Activated CD8-positive, alpha-beta memory T cell treated with anti-CD3 and anti-CD28 coated beads, Interleukin-2, amount 50 U/mL, for 24 hours (primary cell): ENCODE data around the gene FOXK2.

Experiments used
- DNase-seq: peaks from one replicate; pipeline ENCODE4 v3.0.0-alpha.2; 2020; ENCODE audit errors: extremely low read depth

Gene FOXK2

DNA sequence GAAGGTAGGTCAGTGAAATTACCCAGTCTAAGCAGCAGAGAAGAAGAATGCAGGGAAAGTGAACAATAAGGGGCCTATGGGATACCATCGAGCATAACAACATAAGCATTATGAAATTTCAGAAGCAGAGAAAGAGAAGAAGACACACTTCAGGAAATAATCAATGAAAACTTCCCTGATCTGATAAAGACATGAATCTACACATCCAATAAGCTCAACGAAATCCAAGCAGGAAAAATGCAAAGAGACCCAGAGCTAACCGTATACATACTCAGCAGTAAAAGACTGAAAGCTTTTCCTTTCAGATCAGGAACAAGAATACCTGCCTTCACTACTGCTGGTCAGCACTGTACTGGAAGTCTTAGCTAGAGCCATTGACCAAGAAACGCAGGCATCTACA lies 90.1 kb downstream of the FOXK2 start:
- no peak for DNase-seq

GRCh38 chr17:82611140-82612058 lies 91.9 kb downstream of the FOXK2 start:
- no peak for DNase-seq

- no peak for DNase-seq
These were observed 94.0 kb downstream of the FOXK2 start for GRCh38 chr17:82613283-82614094.

DNA sequence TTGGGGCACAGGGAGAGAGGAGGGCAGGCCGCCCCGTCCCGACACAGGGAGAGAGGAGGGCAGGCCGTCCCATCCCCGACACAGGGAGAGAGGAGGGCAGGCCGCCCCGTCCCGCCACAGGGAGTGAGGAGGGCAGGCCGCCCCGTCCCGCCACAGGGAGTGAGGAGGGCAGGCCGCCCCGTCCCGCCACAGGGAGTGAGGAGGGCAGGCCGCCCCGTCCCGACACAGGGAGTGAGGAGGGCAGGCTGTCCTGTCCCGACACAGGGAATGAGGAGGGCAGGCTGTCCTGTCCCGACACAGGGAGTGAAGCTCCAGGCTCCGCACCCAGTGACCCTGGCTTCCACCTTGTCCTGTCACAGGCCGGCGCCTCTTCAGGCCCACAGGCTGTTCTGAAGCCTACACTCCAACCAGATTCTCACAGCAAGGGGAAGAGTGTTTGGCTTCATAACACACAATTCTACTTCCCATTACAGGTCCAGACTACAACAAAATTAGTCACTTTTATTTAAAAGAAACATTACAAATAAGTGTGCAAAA lies 94.6 kb downstream of the FOXK2 start:
- DNase-seq, result no peak

- no peak for DNase-seq
These were observed 95.8 kb downstream of the FOXK2 start for GRCh38 chr17:82615084-82616020.

DNA sequence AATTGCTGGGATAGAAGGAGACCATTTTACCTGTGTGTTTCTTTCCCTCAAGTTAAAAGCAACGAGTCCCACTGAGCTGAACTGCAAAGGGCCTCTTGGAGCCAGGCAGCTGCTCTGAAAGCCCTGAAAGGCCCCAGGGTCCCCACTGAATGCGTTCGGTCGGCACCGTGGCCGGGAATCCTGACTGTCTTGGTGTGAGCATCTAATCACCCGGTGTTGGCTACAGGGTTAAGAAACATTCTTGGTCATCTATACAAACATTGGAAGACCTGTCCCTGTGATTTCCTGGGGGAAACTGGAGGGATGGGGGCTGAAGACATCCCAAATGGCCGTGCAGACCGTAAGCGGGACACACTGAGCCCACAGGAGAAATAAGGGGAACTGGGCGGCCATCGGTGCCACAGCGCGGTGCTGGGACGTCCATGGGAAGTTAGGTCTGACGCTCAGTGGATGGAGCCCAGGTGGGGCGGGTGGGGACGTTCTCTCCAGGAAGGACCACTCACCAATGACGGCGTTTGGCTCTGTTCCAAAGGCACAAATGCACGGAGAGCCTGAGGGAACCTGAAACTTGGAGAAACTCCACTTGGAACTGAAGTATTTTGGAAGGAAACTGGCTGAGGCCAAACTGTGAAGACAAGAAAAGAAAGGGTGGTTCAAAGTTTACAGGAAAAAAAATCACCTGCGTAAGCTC lies 96.6 kb downstream of the FOXK2 start:
- DNase-seq, result no peak

DNA sequence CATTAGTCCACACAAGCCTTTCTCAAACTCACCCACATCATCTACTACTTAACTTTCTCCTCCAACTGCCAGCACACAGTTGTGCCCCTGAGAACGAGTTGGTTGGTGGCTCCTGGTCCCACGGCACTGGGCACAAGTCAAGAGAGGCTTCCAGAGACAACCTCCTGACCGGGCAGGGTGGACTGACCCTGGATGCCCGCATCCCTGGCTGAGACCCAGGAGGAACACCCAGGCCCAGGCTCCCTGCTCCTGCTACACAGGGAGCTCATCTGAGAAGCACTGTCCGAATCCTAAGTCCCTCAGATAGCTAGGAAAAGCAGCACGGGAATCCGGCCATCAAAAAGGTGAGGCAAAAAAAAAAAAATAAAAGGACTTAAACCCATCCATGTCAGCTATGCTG lies 99.7 kb downstream of the FOXK2 start:
- no peak for DNase-seq

GRCh38 chr17:82619641-82620040 lies 100.1 kb downstream of the FOXK2 start:
- no peak for DNase-seq

DNA sequence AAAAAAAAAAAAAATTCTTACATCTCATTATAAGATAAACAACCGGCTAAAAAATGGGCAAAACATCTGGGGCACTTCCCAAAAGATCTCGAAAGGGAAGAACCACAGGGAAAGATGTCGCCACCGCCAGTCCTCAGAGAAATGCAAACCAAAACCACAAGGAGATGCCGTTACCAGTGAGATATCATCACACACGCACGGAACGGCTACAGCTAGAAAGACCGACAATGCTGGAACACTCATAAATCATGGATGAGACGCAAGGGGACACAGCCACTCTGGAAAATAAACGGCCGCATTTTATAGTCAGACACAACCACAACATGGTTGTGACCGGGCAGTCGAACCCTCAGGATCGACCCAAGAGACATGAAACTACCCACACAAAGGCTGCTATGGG lies 104.2 kb downstream of the FOXK2 start:
- no peak for DNase-seq

DNA sequence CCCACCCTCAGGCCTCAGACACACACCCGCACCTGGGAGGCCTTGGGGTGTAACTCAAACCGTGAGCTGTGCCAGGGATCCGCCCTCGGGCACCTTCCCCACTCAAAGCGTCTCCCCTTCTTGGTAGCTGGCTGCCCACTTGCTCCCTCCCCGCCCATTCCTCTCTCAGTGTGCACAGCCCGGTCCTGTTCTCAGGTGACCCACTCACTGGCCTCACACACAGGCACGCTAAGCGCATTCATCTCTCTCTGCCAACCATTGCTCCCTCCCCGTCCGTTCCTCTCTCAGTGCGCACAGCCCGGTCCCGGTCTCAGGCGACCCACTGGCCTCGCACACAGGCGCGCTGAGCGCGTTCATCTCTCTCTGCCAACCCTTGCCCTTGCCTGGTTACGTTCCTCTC lies 107.9 kb downstream of the FOXK2 start:
- DNase-seq, result no peak

GRCh38 chr17:82629748-82630147 lies 110.2 kb downstream of the FOXK2 start:
- DNase-seq, result no peak

DNA sequence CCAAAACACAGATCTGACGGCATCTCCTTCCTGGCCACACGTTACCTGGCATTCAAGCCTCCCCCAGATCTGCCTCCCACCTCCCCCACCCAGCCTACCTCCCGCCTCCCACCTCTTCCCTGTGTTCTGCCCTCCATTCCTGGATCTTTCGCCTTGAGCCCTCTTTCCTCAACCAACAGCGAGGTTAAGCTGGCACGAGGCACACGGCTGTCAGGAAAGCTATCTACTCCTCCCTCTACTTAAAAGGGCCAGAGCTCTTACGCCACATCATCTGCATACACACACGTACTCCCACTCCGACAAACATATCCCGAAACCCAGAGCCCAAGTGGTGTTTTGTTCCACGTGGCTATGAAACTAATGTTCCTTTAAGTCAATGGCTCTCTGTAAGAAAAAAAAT lies 110.7 kb downstream of the FOXK2 start:
- DNase-seq, result no peak

DNA sequence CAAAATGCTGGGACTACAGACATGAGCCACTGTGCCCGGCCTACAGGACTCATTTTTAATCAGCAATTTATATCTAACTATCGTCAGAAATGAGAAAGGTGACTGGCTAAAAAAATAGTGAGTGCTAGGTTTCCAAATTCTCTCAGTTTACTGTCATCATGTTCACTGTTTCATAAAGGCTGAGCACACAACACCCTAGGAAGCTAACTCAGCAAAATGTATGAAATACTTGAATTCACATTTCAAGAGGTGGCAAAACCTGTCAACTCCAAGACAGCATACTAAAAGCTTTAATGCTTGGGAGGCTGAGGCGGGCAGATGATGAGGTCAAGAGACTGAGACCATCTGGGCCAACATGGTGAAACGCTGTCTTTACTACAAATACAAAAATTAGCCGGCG lies 112.0 kb downstream of the FOXK2 start:
- DNase-seq, result no peak

DNA sequence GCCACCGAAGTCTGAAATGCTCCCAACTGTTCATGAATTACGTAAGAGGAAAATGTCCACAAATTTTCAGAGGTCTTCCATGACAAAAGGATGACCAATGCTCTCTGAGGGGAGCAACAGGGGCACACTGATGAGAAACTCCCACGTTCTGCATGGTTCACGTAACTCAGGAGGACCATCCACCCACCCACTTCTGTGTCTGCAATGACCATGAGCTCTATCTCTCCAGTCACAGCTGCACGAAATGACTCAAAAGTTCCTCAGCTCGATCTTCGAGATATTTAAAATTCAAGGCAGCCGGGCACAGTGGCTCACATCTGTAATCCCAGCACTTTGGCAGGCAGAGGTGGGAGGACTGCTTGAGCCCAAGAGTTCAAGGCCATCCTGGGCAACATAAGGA lies 112.9 kb downstream of the FOXK2 start:
- DNase-seq, result no peak

GRCh38 chr17:82633343-82633742 lies 113.8 kb downstream of the FOXK2 start:
- DNase-seq, result no peak

- no peak for DNase-seq
These were observed 117.4 kb downstream of the FOXK2 start for GRCh38 chr17:82636626-82637598.

DNA sequence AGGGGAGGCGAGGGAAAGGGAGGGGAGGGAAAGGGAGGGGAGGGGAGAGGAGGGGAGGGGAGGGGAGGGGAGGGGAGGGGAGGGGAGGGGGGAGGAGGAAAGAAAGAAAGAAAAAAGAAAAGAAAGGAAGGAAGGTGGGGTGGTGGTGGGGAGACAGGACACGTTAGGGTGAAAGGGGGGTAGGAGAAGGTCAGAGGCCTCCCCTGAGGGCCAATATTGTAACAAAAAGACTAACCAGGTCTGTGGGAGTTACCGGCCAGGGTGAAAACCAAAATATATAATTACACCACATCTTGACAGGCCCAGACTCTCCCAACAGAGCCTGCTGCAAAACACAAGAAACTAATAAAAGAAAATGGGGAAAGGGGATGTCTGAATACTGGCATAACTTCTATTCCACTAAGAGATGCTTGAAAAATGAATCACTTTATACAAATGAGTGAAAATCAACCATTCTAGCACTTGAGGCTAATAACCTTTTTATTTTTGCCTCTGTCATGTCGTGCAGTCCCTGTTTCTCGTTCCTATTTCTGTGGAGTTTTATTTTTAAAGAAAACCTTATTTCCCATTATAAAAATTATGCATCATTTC lies 118.7 kb downstream of the FOXK2 start:
- no peak for DNase-seq

GRCh38 chr17:82639628-82640027 lies 120.1 kb downstream of the FOXK2 start:
- no peak for DNase-seq

GRCh38 chr17:82640036-82640435 lies 120.5 kb downstream of the FOXK2 start:
- no peak for DNase-seq
